GM10266 (cell line): Measurements from ENCODE around the gene ASB11.

Experiments
- DNase-seq: peaks from one replicate; pipeline ENCODE4 v3.0.0; 2012; ENCODE audit errors: extremely low spot score
- CTCF ChIP-seq: IDR thresholded peaks from 2 replicates; pipeline ENCODE4 v1.5.1; 2012; ENCODE audit warnings: mild to moderate bottlenecking, low read depth; ENCODE audit not compliant: control insufficient read depth, insufficient read depth; ENCODE audit errors: missing control alignments

Gene ASB11

GRCh38 chrX:15235001-15235400, 80.4 kb downstream of the ASB11 start:
- no peak for TF ChIP-seq CTCF
- no peak for DNase-seq

DNA sequence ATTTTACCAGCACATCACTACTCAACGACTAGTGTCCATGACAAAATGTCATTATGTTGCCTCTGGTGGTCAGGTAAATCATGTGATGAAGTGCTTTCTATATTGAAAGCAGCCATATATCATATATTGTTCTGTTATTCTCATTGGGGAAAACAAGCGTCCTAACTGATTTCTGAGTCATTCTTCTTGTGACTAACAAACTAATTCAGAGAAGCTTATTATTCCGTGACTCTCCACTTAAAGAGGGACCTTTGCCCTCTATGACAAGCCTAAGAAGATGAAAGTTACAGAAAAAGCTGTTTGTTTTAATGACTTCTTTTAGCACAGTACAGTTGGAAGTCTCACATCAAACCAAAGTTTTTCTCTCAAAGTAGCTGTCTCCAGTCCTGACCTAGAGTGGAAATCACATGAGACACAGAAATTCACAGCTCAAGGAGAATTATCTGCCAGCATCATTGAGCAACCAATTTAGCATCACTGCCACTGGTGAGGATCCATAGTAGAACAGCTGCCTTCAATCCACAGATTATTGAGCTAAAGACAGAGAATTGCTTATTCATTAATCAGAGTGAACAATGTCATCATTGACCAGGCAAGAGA, 81.9 kb downstream of the ASB11 start:
- DNase-seq = no peak
- TF ChIP-seq CTCF = no peak
